ENCODE measurements around the gene TMEM128. TPM values are rescaled to one million over a fixed set of nuclear protein-coding genes. Genes with fewer than 3 reads are reported as not detected.
"Not testable (repeated sequence)": the region's sequence is repeated elsewhere in the genome, so short reads cannot be mapped to it uniquely, and the experiment has no call there.

Gene TMEM128
- total RNA-seq, 4 donors from 2014 or later: 12.5 to 20.4 (median 17.8) TPM

GRCh38 chr4:4249866-4250265 lies 1.8 kb upstream of the TMEM128 start:
- TF ChIP-seq POLR2A (IDR thresholded peaks at IDR 0.05) (no peak), POLR2AphosphoS5 (IDR thresholded peaks at IDR 0.05) (no peak), EP300 (IDR thresholded peaks at IDR 0.05) (no peak)
- TF ChIP-seq, protein P1, sequence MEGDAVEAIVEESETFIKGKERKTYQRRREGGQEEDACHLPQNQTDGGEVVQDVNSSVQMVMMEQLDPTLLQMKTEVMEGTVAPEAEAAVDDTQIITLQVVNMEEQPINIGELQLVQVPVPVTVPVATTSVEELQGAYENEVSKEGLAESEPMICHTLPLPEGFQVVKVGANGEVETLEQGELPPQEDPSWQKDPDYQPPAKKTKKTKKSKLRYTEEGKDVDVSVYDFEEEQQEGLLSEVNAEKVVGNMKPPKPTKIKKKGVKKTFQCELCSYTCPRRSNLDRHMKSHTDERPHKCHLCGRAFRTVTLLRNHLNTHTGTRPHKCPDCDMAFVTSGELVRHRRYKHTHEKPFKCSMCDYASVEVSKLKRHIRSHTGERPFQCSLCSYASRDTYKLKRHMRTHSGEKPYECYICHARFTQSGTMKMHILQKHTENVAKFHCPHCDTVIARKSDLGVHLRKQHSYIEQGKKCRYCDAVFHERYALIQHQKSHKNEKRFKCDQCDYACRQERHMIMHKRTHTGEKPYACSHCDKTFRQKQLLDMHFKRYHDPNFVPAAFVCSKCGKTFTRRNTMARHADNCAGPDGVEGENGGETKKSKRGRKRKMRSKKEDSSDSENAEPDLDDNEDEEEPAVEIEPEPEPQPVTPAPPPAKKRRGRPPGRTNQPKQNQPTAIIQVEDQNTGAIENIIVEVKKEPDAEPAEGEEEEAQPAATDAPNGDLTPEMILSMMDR (IDR thresholded peaks at IDR 0.05): no peak
- Histone ChIP-seq H3K27me3 (peaks cover 8% of the 10 kb centered on the region), H3K4me1 (peaks cover 0 to 29% (median 15%) of the 10 kb centered on the region in 3 donors), H3K27ac (no peak overlapping the region), H3K36me3 (peaks cover 0 to 12% of the 10 kb centered on the region in 2 donors), H3K4me3 (no peak overlapping the region), H3K9me3 (no peaks in the 10 kb centered on the region)
- ATAC-seq: no peak
- WGBS, 2 donors (ENCODE audit: low coverage in 1 of 2): 72 to 78% methylated on average over 7 to 8 of the region's 8 CpGs

DNA sequence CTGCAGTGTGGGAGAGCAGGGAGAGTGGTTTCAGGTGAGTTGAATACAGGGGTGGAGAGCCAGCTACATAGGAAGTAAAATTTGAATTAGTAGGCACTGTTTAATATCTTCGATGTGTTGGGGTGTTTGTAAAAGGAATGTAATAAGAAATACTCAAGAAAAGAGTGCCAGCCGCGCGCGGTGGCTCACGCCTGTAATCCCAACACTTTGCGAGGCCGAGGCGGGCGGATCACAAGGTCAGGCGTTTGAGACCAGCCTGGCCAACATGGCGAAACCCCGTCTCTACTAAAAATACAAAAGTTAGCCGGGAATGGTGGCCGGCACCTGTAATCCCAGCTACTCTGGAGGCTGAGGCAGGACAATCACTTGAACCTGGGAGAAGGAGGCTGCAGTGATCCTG lies 1.3 kb upstream of the TMEM128 start:
- Histone ChIP-seq H3K36me3 (peaks cover 0 to 17% of the 10 kb centered on the region in 2 donors), H3K4me1 (peaks cover 0 to 29% (median 15%) of the 10 kb centered on the region in 3 donors), H3K27ac (peak overlapping the region in 3 of 4 donors; percentile 89 to 94 (median 91))
- not testable (repeated sequence) for ATAC-seq, H3K9me3 ChIP-seq, H3K27me3 ChIP-seq, H3K4me3 ChIP-seq
- WGBS, 2 donors (ENCODE audit: low coverage in 1 of 2): 85 to 93% methylated on average over 9 to 15 of the region's 15 CpGs

DNA sequence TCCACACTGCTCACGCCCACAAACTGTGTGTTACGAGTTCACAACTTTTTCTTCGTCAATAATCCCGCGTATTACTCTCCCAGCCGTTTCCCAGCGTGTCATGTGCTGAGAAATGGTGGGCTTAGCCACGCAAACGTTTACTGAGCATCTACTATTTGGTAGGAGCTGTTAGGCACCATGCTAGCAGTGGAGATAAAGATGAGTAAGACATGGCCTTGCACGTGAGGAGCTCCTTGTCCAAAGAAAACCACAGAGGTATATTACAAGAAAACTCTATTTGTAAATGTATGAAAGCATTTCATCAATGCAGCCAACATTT lies 821 bp upstream of the TMEM128 start:
- Histone ChIP-seq H3K9me3 (no peaks in the 10 kb centered on the region), H3K27me3 (no peaks in the 10 kb centered on the region), H3K4me1 (peaks cover 0 to 29% (median 15%) of the 10 kb centered on the region in 3 donors), H3K27ac (peak overlapping the region; percentile 84 to 94 (median 90)), H3K36me3 (peaks cover 0 to 22% of the 10 kb centered on the region in 2 donors), H3K4me3 (peak overlapping the region; percentile 91 to 98)
- no peak for ATAC-seq
- TF ChIP-seq POLR2AphosphoS5 (IDR thresholded peaks at IDR 0.05) (no peak), POLR2A (IDR thresholded peaks at IDR 0.05) (no peak), EP300 (IDR thresholded peaks at IDR 0.05) (no peak)
- TF ChIP-seq, protein P1 (IDR thresholded peaks at IDR 0.05): no peak
- 5 to 25% methylated on average over 7 of the region's 10 CpGs for WGBS, 2 donors (ENCODE audit: low coverage in 1 of 2)

GRCh38 chr4:4247696-4248028 lies 361 bp downstream of the TMEM128 start:
- Histone ChIP-seq H3K27ac (peak overlapping the region; percentile 84 to 94 (median 90)), H3K4me3 (peak overlapping the region; percentile 91 to 98), H3K4me1 (peaks cover 0 to 29% (median 15%) of the 10 kb centered on the region in 3 donors), H3K27me3 (no peaks in the 10 kb centered on the region), H3K9me3 (no peaks in the 10 kb centered on the region), H3K36me3 (peaks cover 0 to 34% of the 10 kb centered on the region in 2 donors)
- TF ChIP-seq, protein P1 (IDR thresholded peaks at IDR 0.05): no peak
- TF ChIP-seq EP300 (IDR thresholded peaks at IDR 0.05) (no peak), POLR2A (IDR thresholded peaks at IDR 0.05) (no peak), POLR2AphosphoS5 (IDR thresholded peaks at IDR 0.05) (no peak)
- 0% methylated on average over 5 to 6 of the region's 12 CpGs for WGBS, 2 donors (ENCODE audit: low coverage in 1 of 2)
- no peak for ATAC-seq

DNA sequence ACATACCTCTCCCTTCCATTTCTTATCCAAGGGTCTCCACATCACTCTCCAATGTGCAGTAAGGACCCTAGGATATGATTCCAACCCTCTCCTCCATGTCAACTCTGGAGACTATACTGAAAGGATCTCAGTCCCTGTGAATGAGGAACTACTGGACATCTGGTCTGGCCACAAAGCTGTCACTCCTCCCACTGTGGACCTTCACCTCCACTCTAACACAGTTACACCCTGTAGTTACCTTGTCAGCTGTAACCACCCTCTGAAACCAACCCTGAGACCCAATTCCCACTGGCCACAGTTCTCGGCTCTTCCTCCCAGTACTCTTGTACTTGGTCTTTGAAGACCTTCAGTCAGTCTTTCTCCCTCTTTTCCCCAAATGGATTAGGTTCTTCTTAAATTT lies 2.9 kb downstream of the TMEM128 start:
- TF ChIP-seq, protein P1 (IDR thresholded peaks at IDR 0.05): no peak
- TF ChIP-seq EP300 (IDR thresholded peaks at IDR 0.05): no peak
- no peak for TF ChIP-seq POLR2AphosphoS5 (IDR thresholded peaks at IDR 0.05)
- no peak for TF ChIP-seq POLR2A (IDR thresholded peaks at IDR 0.05)
- Histone ChIP-seq H3K4me3 (no peak overlapping the region), H3K27ac (no peak overlapping the region), H3K4me1 (peaks cover 0 to 29% (median 15%) of the 10 kb centered on the region in 3 donors), H3K27me3 (no peaks in the 10 kb centered on the region), H3K9me3 (no peaks in the 10 kb centered on the region), H3K36me3 (peaks cover 0 to 54% of the 10 kb centered on the region in 2 donors)
- 88 to 100% methylated on average over 1 of the region's 1 CpG for WGBS, 2 donors (ENCODE audit: low coverage in 1 of 2)
- no peak for ATAC-seq

DNA sequence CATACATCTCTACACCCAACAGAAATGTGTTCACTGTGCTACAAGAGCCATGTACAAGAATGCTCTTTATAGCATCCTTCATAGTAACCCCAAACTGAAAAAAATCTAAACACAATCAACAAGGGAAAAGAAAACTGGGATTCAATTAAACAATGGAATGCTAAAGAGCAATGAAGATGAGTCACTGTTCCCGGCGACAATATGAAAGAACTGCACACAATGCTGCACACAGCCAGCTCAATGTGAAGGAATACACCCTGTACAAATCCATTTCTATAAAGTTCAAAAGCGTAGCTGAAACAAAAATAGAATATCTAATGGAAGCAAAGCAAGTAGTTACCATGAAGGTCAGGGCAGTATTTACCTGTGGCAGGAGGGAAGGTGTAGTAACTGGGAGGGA lies 8.5 kb downstream of the TMEM128 start:
- 67 to 81% methylated on average over 3 of the region's 3 CpGs for WGBS, 2 donors (ENCODE audit: low coverage in 1 of 2)
- H3K27ac ChIP-seq, ATAC-seq, H3K9me3 ChIP-seq, H3K4me1 ChIP-seq, H3K4me3 ChIP-seq, H3K27me3 ChIP-seq: not testable (repeated sequence)
- peaks cover 0 to 94% of the 10 kb centered on the region in 2 donors for H3K36me3 ChIP-seq

Measured in gastroesophageal sphincter (tissue), 4 donors.